ENCODE data around the gene NLRP6.

Gene NLRP6

DNA sequence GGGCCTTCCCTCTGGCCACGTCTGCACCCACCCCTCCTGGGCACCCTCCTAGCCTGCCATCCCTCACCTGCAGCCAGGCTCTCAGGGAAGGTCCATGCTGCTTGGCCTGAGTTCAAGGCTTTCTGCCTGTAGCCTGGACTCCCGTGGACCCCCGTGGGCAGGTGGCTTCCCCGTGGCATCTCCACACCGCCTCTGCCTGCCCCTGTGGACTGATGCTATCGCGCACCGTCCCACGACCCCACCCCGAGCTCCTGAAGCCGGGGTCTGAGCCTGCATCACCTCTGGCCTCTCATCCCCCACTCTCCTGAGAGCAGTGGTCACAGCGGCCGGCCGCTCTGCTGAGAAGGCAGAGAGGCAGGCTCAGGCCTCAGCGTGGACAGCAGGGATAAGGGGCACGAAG, 16.6 kb downstream of the NLRP6 start:
- DNase-seq, result no peak

DNA sequence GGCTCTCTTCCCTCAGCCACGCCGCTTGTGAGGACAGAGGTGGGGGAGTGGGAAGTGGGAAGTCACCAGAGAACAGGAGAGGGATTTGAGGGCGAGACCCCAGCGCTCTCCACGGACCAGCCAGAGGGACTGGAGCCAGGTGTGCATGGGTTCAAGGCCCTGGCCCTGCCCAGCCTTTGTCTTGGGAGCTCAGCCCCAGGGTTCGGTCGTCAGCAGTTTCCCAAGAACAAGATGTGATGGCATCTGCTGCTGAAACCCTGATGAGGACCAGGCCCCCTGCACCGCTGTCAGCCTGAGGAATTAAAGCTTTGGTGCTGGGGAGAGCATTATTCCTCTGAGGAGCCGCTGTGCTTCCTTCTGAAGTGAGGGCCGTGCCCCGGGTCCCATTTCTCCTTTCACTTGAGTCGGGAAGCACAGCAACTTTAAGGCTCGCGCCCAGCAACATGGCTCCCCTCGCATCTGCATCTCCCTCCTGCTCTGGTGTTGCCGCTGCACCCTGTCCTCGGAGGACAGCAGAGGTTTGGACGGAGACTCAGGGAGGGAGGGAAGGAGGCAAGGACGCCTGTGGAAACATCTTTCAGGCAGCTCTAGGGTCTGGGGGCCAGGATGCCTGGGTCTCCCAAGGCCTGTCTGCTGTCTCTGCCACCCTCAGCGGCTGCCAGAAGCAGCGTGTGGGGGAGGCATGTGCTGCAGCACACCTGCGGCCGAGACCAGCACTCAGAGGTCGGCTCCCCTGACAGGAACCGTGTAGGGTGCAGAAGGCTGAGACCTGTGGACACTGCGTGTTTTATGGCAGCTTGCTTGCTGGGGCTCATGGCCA, 17.4 kb downstream of the NLRP6 start:
- DNase-seq, result no peak

DNA sequence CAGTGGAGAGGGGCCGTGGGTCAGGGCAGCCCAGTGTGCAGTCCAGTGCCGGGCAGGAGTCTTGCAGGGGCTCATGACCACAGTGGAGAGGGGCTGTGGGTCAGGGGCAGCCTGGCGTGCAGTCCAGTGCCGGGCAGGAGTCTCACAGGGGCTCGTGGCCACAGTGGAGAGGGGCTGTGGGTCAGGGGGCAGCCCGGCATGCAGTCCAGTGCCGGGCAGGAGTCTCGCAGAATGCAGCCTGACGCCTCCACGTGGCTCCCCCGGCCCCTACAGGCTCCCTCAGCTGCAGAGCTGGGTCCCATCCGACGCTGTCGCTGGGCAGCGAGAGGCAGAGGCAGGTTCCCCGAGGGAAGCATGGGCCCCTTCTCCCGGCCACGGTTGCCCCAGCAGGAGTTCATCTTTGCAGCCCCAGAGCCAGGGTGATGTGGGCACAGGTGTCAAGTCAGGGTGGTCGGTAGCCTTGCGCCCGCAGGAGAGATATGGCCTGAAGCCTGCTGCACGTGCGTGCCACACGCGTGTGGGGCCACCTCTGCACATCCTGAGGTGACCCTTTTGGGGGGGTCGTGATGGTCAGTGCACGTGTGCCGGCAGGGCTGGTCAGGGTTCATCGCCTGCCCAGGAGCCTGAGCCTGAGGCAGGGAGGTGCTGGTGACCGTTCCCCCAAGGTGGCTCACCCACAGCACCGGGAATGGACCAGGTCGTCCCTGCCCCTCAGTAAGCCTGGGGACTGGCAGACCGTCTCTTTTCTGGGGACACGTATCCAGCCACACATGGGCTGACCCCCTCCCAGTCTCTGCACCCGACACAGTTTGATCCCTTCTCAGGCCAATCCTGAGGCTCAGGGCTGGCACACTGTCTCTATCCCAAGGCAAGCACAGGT, 18.2 kb downstream of the NLRP6 start:
- no peak for DNase-seq

DNA sequence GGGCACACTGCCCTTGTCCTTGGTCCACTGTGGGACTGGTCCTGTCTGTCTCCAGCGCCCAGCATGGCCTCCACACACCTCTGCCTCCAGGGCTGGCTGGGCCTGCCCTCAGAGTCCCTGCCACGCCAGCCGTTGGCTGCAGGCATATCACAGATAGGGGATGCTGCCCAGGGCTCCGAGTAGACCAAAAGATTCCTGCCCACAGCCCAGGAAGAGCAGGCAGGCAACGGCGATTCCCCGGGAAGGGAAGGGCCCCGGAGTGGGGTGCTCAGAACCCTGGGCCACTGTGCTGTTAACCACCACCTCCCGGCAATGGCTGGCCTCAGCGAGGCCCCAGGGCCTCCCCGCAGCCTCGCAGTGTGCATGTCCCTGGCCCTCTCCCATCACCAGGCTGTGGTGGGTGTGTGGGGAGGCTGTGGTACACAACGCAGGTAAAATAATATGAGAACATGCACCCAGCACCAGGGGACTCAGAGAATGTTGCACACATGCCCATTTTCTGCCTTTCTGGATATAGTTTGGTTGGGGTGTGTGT, 18.9 kb downstream of the NLRP6 start:
- DNase-seq, result no peak

DNA sequence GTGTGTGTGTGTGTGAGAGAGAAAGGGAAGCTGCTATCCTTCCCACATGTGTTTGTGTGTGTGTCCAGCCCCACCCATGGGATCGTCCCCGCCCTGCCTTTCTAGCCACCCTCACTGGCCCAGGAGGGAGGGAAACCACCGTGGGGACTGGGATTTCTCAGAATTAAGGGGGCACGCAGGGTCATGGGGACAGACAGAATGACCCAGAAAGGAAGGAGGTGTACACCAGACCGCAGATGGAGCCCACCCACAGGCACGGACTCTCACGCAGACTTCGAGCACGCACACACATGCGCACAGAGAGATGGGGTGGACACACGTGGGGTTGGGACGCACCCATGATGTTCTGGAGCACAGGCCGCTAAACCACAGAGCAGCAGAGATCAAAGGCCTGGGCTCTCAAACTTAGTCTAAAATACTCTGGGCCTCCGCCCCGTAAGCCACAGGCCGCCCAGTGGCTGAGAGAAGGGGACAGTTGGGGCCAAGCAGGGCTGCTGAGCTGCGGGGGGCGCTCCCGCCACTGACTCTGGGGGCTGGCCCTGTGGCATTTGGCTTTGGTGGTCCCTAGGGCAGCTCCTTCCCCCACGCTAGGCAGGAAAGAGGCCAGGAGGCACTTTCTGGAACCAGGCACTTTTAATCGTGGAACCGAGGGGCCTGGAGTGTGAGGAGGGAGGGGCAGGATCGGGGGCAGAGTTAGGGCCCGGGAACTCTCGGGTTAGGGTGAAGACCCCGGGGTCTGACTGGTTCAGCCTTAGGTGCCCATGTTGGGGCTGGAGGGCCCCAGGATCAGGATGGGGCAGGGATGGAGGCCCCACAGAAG, 19.6 kb downstream of the NLRP6 start:
- DNase-seq, result peak in 1 of 2 experiments; percentile 45

DNA sequence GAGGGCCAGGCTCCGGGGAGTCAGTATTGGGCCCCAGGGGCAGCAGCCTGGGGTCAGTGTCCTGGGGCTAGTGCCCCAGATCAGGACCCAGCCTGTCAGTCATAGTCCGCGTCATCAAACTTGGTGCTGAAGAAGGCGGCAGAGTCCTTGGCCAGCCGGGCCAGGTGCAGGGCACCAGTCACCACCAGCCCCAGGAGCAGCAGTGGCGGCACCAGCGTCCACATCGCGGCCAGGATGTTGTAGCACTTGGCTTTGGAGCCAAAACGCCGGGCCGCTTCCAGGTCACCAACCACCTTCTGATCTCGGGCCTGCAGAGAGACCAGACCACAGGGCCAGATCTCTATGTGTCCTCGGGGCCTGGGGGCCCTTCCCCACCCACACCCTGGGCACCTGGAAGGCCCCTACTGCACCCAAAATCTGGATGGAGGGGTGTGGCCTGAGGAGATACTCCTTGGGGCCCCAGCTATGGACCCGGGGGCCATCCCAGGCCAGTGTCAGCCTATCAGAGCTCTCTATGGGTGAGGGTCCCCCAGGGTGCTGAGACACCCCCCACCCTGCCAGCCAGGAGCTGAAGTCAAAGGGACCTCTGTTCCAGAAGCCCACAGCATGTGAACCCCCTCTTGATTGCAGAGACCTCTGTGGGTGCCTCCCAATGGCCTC, 20.3 kb downstream of the NLRP6 start:
- no peak for DNase-seq

DNA sequence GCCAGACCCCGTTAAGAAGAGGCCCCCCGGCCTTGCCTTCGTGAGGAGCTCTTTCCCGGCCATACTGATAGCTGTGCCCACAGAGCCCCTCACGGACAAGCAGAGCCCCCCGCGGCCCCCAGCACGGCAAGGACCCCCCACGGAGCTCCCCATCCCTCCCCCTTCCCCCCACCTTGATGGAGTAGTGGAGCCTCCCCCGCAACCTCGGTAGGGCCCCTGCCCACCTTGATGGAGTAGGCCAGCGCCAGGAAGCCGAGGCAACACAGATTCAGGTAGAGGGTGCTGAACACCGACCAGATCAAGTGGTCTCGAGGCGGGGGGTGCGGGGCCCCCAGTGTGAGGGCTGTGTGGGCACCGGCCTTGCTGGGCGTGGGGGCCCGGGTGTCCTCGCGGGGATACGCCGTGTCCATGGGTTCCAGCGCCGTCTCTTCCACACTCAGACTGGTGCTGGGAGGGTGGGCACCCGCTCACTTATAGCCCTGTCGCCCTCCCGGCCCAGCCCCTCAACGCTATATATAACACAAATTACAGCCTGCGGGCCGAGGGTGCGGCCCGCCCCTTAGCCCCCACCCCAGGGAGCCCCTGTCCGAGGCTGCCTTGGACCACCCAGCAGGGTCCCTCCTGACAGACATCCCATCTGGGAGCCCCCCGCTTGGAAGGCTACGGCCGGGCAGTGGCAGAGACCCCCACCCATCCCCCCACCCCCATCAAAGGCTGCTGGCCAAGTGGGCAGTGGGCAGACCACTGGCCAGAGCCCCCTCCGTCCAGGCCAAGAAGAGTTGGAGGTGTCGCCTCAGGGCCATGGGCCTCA, 21.1 kb downstream of the NLRP6 start, which contains the start of gene IFITM5:
IFITM5 (minus strand) TSS at position 446 of the 811 bp plus-strand sequence; CDS start at position 410, 36 bp downstream.
- no peak for DNase-seq

DNA sequence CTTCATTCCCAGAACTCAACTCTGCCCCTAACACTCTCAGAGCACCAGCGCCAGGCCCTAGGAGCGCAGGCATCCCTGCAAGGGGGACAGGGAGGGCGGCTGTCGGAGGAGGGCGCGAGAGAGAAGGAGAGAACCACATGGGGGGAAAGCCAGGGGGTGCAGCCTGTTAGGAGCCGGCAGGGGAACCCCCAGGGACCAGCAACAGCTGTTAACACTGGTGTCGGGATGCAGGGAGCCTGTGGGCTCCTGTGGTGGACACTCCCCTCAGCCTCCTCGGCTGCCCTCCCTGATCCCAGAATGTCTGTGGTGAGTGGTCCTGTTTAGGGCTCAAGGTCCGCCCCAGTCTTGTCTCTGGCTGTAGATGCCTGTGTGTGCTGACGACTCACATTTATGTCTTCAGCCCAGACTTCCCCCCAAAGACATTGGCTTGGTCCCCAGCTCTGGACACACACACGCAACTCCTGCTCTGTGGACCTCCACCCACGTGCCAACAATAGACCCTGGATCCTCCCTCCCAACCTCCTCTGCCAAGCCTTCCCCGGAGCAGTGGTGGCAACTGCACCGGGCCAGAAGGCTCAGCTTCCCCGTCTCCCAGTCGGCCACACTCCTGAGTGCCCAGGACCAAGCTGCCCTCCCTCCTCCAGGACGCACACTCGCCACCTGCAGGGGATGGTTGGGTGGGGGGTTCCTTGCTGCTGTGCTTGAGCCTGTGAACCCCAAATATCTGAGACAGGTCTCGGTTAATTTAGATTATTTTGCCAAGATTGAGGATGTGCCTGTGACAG, 21.9 kb downstream of the NLRP6 start:
- no peak for DNase-seq

DNA sequence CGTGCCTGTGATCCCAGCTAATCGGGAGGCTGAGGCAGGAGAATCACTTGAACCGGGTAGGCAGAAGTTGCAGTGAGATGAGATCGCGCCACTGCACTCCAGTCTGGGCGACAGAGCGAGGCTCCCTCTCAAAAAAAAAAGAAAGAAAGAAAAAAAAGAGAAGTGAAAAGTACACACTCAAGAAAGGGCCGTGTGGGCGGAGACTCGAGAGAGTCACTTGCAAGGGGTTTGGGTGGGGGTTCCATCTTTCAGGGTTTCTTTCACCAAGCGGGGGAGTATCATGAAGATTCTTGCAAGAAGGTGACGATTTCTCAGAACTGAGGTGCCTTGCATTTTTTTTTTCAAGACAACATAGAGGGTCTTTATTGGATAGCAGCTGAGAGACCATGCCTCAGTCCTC, 25.2 kb downstream of the NLRP6 start:
- DNase-seq, result no peak

DNA sequence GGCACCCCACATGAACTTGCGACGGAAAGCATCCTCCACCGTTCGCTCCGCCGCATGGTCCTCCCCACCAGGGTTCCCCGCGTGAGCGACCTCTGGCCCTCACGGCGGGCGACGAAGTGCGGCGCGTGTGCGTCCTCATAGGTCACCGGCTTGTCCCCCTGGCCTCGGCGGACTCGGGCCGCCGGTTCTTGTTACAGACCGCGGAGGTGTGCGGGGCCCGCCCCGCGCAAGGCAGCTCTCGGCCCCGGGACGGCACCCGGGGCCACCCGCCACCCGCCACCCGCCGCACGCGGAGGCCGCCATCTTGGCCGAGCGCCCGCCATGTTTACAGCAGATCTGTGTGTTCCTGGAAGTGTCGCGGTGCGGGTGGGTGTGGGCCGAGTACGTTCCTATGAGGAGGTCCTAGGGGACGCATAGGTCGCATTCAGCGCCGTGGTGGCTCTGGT, 25.9 kb downstream of the NLRP6 start:
- DNase-seq, result no peak

DNA sequence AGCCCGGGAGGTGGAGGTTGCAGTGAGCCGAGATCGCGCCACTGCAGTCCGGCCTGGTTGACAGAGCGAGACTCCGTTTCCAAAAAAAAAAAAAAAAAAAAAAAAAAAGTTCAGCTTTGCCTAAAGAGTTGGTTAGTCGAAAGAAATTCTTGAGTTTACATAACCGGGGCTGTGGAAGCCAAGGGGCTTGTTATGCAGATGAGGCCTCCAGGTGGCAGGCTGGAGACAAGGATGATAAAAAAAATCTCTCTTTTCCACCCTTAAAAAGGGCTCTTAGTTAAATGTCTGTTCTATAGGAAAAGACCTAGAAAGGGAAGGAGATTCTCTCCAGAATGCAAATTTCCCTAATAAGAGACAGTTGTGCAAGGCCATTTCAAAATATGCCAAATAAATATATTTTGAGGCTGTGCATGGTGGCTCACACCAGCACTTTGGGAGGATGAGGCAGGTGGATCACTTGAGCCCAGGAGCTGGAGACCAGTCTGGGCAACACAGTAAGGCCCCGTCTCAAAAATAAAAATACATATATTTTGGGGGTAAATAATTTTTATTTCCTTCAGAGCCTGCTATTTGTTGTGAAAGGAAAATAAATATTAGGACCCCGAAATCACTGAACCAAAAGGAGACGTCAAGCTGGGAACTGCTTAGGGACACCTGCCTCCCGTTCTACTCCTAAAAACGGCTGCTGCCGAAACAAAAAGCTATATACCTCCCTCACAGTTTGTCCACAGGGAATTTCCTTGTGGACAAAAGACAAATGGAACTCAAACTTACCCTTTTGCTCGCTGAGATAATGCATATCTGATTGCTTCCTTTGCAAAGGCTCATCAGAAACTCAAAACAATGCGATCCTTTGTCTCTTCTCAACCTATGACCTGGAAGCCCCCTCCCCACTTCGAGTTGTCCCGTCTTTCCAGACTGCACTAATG, 27.0 kb downstream of the NLRP6 start:
- DNase-seq, result peak; percentile 61 to 70

DNA sequence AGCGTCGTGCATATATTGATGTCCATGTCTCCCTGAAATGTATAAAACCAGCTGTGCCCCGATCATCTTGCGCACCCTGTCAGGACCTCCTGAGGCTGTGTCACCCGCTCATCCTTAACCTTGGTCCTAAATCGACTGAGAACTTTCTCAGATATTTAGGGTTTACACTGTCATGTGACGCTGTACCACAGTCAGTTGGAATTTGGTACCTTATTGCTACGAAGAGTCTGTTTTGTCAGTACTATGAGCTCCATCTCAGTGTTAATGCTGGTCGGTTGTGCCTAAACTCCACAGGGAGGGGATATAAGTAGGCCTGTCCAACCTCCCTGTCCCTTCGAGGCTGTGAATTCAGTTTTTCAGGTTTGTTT, 27.6 kb downstream of the NLRP6 start:
- DNase-seq, result no peak

DNA sequence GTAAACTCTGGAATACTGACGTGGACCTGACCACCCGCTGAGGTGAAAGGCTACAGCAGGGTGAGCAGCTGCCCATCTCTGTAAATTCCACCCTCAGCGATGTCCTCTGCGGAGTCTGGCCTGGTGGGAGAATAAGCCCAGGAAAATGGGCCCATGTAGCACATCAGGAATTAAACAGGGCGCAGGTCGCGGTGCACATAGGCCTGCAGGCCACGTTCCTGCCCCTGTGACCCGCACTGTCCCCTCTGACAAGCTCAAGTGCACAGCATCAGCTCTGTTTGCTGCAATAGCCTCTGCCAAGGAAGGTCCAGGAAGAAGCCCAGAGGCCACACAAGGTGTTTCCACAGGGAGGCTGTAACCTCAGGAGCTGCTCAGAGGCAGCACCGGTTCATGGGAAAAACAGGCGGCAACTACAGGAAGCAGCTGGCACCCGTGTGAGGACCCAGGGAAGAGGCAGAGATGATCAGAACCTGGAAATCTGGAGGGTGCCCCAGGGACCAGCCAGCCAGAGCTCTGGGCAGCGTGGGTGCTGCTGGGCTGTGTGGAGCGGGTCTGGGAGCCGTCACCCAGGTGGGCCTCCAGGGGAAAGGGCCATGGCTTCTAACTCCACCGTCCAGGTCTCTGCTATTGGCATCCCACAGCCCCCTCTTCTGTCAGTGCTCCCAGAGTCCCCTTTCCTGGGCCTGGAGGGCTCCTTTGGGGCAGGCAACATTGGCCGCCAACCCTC, 28.6 kb downstream of the NLRP6 start:
- no peak for DNase-seq

DNA sequence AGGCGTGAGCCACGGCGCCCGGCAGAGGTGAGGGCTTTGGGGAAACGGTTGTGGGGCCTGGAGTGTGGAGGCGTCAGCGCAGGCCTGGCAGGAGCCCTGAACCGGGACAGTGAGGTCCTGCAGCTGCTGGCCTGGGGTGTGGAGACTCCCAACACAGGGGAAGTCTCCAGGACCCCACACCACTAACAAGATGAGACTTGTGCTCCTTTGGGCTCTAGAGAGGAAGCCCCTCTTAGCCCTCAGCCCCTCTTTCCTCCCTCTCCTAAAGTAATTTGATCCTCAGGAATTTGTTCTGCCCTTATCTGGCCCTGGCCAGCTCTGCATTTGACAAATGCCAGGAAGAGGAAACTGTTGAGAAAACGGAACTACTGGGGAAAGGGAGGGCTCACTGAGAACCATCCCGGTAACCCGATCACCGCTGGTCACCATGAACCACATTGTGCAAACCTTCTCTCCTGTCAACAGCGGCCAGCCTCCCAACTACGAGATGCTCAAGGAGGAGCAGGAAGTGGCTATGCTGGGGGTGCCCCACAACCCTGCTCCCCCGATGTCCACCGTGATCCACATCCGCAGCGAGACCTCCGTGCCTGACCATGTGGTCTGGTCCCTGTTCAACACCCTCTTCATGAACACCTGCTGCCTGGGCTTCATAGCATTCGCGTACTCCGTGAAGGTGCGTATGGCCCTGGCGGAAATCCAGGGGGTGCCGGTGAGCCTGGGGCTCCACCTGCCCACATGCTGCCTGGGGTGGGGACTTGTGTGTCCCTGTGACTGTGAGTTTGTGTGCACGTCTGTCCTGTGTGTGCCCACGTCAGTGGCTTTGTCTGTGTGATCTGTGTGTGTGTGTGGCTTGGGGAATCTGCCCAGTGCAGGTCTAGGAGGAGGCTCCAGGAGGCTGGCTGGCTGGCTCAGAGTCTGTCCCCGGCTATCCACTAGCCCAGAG, 29.8 kb downstream of the NLRP6 start, which contains the start of gene IFITM2:
IFITM2 (plus strand) TSS at position 51 of the 943 bp plus-strand sequence; CDS start at position 428, 377 bp downstream.
- peak; percentile 65 to 72 for DNase-seq

DNA sequence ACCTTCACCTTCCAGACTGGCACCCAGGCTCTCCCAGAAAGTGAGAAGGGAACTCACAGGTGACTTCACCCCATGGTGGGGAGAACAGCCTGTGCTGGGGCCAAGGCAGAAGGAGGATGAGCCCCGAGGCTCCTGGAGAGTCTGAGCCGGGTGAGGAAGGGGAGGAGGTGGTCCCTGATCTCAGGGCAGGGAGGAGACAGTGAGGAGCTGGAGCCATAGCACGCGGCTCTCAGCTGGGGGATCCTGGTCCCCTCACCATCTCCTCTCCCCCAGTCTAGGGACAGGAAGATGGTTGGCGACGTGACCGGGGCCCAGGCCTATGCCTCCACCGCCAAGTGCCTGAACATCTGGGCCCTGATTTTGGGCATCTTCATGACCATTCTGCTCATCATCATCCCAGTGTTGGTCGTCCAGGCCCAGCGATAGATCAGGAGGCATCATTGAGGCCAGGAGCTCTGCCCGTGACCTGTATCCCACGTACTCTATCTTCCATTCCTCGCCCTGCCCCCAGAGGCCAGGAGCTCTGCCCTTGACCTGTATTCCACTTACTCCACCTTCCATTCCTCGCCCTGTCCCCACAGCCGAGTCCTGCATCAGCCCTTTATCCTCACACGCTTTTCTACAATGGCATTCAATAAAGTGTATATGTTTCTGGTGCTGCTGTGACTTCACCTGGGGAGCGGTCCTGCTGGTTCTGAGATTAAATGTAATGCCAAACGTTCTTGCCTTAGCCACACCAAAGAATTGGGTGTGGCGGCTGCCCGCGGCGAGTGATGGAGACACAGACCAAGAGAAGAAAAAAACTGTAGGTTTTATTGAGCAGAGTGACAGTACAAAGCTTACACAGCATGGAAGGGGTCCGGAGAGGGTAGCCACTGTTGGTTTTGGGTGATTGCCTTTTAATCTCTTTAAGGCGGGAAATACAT, 30.8 kb downstream of the NLRP6 start:
- peak in 1 of 2 experiments; percentile 48 for DNase-seq
